Spleen (tissue), 7 donors: ENCODE data around the gene USH2A.

ENCODE experiments used
- POLR2AphosphoS5 ChIP-seq, 3 donors: sonication (generic); formaldehyde crosslinking; IDR thresholded peaks; one replicate each; pipeline ENCODE4 v1.5.1; 2017; ENCODE audit warnings: antibody characterized with exemption in 3 of 3
- TF ChIP-seq, protein P1 (sequence below), 11 experiments: fragments of 200-600 bp in 7 of 11; fragments of 450-650 bp in 4 of 11; sonication (generic) in 4 of 11; IDR thresholded peaks in 8 of 11; conservative IDR thresholded peaks in 3 of 11; 1 replicate in 7 of 11; 2 replicates in 4 of 11; pipeline versions ENCODE4 v1.4.0 to v1.8.0; 2016 to 2021; ENCODE audit warnings: antibody characterized with exemption in 11 of 11, inconsistent platforms in 4 of 11, mild to moderate bottlenecking in 1 of 11
- donor health status: DM: no; HTN: no; CAD: no; lungs with moderate emphysema.
- donor health status: DM: no; HTN: no; CAD: no.
- donor health status: DM: no; HTN: no; CAD: no.

DNA sequence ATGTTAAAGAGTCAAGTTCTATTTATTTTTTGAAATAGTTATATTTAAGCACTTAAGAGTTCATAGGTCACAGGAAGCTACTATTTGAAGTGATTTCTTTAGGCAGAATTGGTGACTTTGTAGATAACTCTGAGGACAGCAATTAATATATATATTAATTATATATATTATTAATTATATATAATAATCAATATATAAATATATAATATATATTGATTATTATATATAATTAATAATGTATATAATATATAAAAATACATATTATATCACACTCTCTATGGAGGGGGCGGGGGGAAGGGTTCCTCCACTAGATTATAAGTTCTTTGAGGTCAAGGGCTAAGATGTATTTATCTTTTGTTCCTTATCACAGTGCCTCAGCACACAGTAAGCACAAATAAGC, 547.5 kb downstream of the USH2A start:
- TF ChIP-seq, protein P1, sequence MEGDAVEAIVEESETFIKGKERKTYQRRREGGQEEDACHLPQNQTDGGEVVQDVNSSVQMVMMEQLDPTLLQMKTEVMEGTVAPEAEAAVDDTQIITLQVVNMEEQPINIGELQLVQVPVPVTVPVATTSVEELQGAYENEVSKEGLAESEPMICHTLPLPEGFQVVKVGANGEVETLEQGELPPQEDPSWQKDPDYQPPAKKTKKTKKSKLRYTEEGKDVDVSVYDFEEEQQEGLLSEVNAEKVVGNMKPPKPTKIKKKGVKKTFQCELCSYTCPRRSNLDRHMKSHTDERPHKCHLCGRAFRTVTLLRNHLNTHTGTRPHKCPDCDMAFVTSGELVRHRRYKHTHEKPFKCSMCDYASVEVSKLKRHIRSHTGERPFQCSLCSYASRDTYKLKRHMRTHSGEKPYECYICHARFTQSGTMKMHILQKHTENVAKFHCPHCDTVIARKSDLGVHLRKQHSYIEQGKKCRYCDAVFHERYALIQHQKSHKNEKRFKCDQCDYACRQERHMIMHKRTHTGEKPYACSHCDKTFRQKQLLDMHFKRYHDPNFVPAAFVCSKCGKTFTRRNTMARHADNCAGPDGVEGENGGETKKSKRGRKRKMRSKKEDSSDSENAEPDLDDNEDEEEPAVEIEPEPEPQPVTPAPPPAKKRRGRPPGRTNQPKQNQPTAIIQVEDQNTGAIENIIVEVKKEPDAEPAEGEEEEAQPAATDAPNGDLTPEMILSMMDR (IDR thresholded peaks at IDR 0.05 in 8 of 11, conservative IDR thresholded peaks at IDR 0.05 in 3 of 11) = no peak
- TF ChIP-seq POLR2AphosphoS5 (IDR thresholded peaks at IDR 0.05) = no peak
